GM20431 (cell line): ENCODE measurements around the gene DCTPP1.
"Not testable (repeated sequence)": the region's sequence is repeated elsewhere in the genome, so short reads cannot be mapped to it uniquely, and the experiment has no call there.

ENCODE experiments used
- in situ Hi-C: fragments of 300-500 bp; cut with MseI, MboI; formaldehyde crosslinking; loops from one replicate; pipeline ENCODE4 v1.15.0; 2020; ENCODE audit warnings: low sequenced_read_pairs; ENCODE audit not compliant: unreplicated experiment

DCTPP1 gene

DNA sequence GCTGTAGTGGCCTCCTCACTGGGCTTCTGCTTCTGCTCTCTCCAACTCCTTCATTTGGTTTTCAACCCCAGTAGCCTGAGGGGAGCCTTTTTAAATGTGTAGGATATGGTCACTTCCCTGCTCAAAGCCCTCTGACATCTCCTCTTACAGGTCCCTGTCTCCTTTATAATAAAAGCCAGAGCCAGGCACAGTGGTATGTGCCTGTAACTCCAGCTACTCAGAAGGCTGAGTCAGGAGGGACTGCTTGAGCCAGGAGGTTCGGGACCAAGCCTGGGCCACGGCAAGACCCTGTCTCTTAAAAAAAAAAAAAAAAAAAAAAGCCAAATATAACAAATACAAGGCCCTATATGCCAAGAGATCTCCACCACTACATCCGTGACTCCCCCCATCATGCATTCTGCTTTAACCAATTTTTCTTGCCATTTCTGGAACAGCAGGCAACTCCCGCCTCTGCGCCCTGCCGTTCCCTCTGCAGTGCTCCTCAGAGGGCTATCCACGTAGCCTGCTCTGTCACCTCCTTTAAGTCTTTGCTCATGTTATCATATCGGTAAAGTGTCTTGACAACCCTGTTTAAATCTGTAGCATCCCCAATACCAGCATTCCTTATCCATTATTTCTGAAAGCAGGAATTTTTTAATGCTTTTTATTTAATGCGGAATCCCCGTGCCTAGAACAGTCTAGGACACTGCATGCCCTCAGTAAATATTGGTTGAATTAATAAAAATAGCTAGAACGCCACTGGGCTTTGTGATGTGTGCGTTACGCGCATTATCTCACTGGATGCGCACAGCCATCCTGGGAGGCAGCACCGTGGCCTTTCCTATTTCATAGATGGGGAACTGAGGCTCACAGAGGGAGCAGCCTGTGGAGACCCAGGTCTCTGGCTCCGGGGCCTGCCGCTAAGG lies 13.0 kb downstream of the DCTPP1 start:
- in situ Hi-C loops: no loop called here

DNA sequence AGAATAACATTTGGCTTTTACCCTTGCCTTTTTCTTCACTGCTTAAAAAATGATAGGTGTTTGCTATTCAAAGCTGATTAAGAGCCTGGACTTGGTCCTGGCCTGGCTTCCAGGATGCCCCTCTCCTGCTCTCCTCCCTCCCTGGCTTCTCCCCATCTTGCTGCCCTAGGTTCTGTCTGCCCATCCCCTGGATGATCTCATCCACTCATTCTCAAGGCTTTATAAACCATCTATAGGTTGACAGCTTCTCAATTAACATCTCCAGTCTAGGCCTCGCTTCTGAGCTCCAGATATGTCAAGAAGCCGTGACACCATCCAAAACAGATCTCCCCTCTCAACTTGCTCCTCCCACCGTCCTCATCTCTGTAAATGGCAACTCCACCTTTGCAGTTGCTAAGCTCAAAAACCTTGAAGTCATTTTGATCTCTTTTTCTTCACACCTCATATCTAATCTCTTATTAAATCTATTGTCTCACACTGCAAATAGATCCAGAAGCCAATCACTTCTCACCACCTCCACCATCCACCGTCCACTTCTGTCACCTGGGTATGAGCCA lies 13.7 kb downstream of the DCTPP1 start:
- in situ Hi-C loops: no loop called here

DNA sequence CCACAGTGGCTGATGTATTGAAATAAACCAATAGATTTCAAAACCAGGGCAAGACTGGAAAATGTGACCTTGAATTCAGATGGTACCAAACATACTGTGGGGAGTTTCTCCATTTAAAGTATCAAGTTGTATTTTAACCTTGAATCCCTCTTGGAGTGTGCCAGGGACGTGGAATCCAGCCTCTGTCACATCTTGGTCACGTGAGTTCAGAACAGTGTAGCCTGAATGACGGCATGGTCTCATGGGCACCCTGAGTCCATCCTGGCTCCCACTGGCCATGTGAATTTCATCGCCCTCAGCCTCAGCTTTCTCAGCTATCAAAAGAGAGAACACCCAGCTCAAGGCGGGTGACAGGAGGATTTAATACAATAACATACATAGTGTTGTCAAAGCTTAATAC lies 15.7 kb downstream of the DCTPP1 start:
- in situ Hi-C loops: no loop called here

DNA sequence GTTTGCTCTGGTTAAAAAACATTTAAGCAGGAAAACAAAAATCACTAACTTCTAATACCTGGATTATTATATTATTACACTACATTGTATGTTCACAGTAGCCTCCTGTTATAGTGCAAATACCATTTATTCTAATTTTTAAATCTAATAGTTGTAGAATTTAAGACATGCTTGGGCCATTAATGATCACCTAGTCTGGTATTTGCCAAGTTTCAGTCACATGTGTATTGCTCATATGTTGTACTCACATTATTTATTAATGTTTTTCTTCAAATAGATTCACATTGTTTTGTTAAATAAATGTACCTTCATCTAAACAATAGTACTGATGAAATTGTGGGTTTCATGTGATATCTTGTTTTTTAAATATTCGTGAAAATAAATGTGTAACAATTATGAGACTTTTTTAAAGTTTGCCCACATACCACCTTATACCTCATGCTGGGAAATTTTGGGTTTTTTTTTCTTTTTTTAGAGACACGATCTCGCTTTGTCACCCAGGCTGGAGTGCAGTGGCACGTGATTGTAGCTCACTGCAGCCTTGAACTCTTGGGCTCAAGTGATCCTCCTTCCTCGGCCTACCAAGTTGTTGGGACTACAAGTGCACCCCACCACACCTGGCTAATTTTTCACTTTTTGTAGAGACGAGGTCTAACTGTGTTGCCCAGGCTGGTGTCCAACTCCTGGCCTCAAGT lies 16.6 kb downstream of the DCTPP1 start:
- in situ Hi-C loops: no loop called here

DNA sequence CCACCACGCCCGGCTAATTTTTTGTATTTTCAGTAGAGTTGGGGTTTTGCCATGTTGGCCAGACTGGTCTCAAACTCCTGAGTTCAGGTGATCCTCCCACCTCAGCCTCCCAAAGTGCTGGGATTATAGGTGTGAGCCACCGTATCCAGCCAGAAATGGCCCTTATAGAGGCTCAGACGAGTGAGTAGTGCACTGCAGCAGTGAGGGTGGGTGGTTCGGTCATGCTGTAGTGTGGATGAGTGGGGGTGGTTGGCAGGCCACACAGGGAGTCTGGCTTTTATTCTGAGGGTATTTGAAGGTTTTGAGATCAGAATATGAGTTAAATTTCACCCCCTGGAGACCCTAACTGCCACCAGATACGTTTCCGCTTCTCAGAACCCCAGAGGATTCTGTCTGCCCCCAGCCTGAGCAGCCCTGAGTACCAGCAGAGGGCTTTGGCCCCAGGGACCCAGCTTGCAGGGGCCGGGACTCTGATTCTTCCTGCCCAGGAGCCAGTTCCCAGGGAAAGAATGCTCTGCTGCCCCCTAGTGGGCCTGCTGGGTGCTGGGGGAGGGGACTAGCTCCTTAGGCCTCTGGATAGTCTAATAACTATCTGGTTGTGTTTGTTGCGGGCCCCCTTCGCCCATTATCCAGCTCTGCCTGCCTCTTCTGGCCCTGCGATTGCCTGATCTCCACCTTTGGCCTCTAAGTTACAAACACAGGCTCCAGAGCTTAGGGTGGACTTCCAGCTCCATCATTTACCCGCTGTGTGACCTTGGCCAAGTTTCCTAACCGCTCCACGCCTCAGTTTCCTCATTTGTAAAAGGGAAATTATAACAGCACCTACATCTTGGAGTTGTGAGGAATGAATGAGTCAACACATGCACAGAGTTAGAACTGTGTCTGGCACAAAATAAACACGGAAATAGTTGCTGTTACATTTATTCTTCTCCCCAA lies 20.4 kb downstream of the DCTPP1 start:
- in situ Hi-C loops: no loop called here

DNA sequence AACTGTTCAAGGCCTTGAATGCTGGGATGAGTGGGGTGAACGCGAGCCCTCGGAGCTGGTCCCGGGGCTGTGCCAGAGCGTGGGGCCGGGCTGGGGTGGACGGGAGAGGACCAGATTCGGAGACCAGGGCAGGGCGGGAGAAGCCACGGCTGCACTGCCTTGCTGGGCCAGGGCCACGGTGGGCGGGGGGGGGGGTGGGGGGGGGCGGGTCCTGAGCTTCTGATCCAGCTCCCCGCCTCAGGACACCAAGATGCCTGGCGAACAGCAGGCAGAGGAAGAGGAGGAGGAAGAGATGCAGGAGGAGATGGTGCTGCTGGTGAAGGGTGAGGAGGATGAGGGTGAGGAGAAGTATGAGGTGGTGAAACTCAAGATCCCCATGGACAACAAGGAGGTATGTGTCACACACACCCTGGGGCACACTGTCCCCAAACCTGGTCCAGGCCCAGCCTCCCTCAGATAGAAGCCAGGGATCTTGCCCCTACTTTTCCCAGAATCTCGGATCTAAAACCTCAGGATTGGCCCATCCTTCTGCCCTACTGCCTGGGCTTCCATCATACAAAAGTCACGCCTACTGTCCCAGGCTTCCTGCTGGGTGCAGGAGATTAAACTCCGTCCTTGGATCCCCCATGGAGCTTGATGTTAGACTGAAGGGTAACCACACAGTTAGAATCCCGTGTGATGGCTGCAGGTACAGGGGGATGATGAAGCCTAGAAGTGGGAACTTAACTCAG lies 21.9 kb downstream of the DCTPP1 start:
- in situ Hi-C loops: no loop called here

DNA sequence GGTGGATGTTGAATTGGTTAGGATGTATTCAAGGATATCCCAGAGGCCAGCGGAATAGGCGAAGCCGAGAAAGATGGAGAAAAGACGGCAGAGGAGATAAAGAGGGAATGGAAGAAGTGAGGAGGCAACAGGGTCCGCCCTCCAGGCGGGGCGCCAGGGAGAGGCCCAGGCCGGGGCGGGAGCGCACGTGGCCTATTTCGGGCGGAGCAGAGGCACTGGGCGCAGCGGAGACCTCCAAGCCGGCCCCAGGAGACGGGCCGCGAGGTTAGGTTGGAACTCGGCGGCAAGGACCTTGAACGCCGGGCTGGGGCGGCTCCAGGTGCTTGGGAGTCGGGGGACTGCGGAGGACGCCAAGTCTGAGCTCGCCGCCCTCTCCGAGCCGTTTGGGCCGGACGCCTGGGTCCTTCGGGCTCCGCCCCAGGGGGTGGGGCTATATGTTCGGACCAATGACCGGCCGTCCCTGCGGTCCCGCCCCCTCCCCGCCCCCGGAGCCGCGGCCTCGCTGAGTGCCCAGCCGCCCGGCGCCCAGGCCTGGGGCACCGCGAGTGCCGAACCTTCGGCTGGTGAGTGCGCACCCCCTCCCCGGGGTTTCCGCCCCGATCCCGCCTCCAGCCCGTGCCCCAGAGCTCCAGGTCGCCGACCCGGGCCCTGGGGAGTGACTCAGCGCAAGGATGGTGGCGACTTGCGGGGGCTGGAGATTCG lies 22.6 kb downstream of the DCTPP1 start, which contains the start of gene ZNF771:
Gene ZNF771 (plus strand): TSS at position 505 of the 702 bp plus-strand sequence. CDS start 448 bp downstream, outside the sequence.
- in situ Hi-C loops: no loop called here

DNA sequence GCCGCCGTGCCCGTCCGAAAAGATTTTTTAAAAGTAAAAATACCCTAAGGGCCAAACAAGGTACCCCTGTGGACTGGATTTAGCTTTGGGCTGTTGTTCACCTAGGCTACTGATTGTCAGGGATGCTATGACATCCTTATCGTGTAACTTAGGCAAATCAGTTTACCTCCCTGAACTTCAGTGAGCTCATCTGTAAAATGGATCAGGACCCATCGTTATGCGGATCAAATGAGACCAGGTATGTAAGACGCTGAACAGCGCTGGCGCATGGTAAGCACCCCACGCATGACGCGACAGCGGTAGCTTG lies 23.1 kb downstream of the DCTPP1 start:
- in situ Hi-C loops: no loop called here

DNA sequence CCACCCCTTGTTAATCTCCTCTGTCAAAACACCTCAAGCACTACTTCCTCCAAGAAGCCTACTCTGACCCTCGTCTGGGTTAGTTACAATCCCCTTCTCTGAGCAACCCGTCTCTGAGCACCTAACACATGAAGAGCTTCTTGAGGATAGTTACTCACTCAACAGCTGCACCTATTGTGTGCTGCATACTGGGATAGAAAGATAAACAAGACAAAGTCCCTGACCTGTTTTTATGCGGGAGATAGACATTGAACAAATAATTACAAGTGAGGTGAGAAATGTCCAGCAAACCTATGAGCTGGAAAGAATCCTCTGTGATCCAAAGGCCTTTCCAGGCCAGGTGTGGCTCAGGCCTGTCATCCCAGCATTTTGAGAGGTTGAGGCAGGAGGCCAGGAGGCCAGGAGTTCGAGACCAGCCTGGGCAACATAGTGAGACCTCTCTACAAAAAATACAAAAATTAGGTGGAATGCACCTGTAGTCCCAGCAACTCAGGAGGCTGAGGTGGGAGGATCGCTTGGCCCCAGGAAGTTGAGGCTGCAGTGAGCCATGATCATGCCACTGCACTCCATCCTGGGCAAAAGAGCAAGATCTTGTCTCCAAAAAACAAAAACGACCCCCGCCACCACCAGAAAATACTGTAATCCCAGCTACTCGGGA lies 27.9 kb downstream of the DCTPP1 start:
- in situ Hi-C loops: no loop called here

DNA sequence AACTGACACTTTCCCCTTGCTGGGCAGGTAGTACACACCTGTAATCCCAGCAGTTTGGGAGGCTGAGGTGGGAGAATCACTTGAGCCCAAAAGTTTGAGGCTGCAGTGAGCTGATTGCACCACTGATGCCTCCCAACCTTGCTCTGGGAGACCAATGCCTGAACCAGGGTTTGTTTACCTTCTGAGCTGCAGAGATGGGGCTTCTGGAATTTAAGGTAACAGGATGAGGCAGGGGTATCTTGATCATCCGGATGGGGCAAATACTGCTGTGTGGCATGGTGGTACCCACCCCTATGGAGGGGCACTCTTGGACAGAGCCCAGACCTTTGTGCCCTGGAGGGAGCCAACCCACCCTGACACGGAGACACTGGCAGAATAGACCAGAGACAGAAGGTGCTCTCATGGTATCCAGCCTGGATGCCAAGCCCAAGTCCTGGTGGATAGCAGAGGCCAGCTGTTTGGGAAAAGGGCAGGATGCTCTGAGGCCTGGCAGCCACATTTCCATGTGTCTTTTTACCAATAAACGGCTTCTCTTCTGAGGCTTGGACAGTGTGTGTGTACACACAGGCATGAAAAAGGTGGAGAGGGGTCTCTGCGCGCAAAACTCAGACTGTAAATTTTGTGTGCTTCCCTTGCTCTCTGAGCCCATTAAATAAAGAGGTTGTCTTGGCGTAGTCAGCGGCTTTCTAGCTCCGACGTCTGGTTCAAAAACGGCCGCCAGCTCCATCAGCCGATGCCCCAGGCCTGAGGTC lies 30.2 kb downstream of the DCTPP1 start:
- in situ Hi-C loops: no loop called here

DNA sequence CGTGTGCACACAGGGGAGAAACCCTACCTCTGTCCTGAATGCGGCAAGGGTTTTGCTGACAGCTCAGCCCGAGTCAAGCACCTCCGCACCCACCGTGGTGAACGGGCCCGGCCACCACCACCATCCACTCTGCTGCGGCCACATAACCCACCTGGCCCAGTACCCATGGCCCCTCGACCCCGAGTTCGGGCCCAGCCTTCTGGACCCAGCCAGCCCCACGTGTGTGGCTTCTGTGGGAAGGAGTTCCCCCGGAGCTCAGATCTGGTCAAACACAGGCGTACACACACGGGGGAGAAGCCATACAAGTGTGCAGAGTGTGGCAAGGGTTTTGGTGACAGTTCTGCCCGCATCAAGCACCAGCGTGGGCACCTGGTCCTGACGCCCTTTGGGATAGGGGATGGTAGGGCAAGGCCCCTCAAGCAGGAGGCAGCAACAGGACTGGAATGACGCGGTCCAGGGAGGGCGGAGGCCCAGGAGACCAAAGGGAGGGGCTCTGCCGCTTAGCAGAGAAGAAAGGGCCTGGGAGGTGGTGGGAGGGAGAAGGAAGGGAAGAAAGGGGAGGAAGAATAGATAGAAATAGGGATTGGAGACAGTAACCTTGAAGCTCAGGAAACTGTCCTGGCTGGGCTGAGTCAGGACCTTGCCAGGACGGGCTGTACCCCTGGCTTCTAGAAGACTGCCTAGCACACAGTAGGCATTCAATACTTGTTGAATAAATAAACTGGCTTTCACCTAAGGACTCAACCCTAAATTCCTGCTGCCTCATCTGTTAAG lies 31.0 kb downstream of the DCTPP1 start:
- in situ Hi-C loops: no loop called here

DNA sequence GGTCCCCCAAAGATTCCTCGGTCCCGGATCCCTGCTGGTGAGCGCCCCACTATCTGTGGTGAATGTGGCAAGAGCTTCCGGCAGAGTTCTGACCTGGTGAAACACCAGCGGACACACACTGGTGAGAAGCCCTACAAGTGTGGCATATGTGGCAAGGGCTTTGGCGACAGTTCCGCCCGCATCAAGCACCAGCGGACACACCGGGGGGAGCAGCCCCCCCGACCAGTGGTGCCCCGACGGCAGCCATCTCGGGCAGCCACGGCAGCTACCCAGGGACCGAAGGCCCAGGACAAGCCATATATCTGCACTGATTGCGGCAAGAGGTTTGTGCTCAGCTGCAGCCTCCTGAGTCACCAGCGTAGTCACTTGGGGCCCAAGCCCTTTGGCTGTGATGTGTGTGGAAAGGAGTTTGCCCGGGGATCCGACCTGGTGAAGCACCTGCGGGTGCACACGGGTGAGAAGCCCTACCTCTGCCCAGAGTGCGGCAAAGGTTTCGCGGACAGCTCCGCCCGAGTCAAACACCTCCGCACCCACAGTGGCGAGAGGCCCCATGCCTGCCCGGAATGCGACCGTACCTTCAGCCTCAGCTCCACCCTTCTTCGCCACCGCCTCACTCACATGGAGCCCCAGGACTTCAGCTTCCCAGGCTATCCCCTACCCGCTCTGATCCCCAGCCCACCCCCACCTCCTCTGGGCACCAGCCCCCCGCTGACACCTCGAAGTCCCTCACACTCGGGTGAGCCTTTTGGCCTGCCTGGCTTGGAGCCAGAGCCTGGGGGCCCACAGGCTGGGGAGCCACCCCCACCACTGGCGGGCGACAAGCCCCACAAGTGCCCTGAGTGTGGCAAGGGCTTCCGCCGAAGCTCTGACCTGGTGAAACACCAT lies 31.8 kb downstream of the DCTPP1 start:
- in situ Hi-C loops: no loop called here

DNA sequence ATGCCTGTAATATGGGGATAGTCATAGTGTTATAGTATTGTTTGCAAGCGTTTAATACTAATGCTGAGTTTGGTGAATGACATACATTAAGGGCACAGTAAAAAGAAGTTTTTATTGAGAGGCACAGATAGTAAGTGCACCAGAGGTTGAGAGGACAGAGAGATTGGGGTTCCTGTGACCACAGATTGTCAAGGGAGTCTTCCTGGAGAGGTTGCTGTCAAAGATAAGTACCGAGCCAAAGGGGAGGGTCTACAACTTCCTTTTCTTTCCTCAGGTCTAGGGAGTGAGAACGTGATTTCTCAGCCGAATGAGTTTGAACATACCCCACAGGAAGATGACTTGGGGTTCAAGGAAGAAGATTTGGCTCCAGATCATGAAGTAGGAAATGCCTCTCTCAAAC lies 32.8 kb downstream of the DCTPP1 start:
- in situ Hi-C loops: no loop called here

DNA sequence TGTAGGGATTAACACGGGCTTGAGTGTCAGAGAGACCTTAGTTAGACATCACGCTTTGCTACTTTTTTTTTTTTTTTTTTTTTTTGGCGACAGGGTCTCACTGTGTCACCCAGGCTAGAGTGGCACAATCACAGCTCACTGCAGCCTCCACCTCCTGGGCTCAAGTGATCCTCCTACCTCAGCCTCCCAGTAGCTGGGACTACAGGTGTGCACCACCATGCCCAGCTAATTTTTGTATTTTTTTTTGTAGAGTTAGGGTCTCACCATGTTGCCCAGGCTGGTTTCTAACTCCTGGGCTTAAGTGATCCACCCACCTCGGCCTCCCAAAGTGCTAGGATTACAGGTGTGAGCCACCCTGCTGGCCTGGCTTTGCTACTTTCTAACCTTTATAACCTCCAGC lies 33.2 kb downstream of the DCTPP1 start:
- in situ Hi-C loops: not testable (repeated sequence)

DNA sequence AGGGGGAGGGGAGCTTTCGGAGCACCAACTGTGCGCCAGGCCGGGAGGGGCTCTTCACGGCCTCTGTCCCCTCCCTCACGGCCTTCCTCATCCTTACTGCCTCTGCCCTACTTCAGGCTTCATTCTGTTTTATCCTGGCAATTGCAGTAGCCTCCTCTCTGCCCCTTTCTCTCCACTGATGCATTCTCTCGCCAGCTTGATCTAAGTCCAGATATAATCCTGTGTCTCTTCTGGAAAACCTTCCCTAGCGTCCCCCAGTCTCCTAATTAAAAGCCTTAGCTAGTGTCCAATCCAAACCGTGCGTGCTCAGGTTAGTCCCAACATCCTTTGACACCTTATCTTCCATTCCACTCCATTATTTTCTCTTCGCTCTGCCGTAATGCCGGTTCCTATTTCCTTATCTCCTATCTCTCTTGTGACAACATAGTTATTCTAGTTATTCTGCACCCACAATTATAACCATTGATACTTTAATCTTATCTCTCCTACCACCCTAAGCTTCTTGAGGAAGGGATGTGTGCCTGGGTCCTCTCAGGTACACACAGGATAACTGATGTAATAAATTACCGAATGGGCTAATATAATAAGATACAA lies 33.7 kb downstream of the DCTPP1 start:
- in situ Hi-C loops: no loop called here
